Hepatocyte (in vitro differentiated cells): ENCODE results near the gene ZNF610. TPM values are rescaled to one million over a fixed set of nuclear protein-coding genes. Genes with fewer than 3 reads are reported as not detected.
A peak's percentile ranks its signal among the peaks of the same experiment; 100 is the strongest.

Experiments
- DNase-seq: peaks from one replicate; pipeline ENCODE4 v3.0.0-alpha.2; 2016; ENCODE audit warnings: low spot score
- H2AFZ ChIP-seq: fragments of 200-600 bp; sonication (generic); 2 replicates; pipeline ENCODE4 v1.6.0; 2016; ENCODE audit warnings: antibody characterized with exemption, mild to moderate bottlenecking
- H3K27ac ChIP-seq: fragments of 200-600 bp; sonication (generic); 2 replicates; pipeline ENCODE4 v1.5.1; 2016; ENCODE audit warnings: mild to moderate bottlenecking
- H3K27me3 ChIP-seq: fragments of 200-600 bp; sonication (generic); 2 replicates; pipeline ENCODE4 v1.6.1; 2016
- H3K36me3 ChIP-seq: fragments of 200-600 bp; sonication (generic); replicated peaks from 2 replicates; pipeline ENCODE4 v1.5.1; 2016; ENCODE audit warnings: low read depth; ENCODE audit not compliant: insufficient read depth
- H3K4me1 ChIP-seq: fragments of 200-600 bp; sonication (generic); 2 replicates; pipeline ENCODE4 v1.5.1; 2016; ENCODE audit warnings: mild to moderate bottlenecking, moderate library complexity; ENCODE audit not compliant: insufficient read depth
- H3K4me2 ChIP-seq: fragments of 200-600 bp; sonication (generic); 2 replicates; pipeline ENCODE4 v1.6.0; 2016
- H3K4me3 ChIP-seq: fragments of 200-600 bp; sonication (generic); 2 replicates; pipeline ENCODE4 v1.5.1; 2016; ENCODE audit warnings: mild to moderate bottlenecking
- H3K79me2 ChIP-seq: fragments of 200-600 bp; sonication (generic); 2 replicates; pipeline ENCODE4 v1.6.0; 2017; ENCODE audit warnings: mild to moderate bottlenecking
- H3K9me2 ChIP-seq: fragments of 200-600 bp; sonication (generic); replicated peaks from 2 replicates; pipeline ENCODE4 v1.6.0; 2017; ENCODE audit warnings: mild to moderate bottlenecking; ENCODE audit not compliant: insufficient read depth
- H3K9me3 ChIP-seq: fragments of 200-600 bp; sonication (generic); 2 replicates; pipeline ENCODE4 v1.5.1; 2016; ENCODE audit warnings: low read depth, mild to moderate bottlenecking
- H4K20me1 ChIP-seq: fragments of 200-600 bp; sonication (generic); 2 replicates; pipeline ENCODE4 v1.6.0; 2016; ENCODE audit warnings: mild to moderate bottlenecking; ENCODE audit not compliant: insufficient read depth, poor library complexity, severe bottlenecking
- EZH2 ChIP-seq: fragments of 200-600 bp; sonication (generic); IDR thresholded peaks from 2 replicates; pipeline ENCODE4 v1.6.1; 2016; ENCODE audit warnings: antibody characterized with exemption, mild to moderate bottlenecking, borderline replicate concordance
- EZH2phosphoT487 ChIP-seq: fragments of 200-600 bp; sonication (generic); IDR thresholded peaks from one replicate; pipeline ENCODE4 v1.6.1; 2018; ENCODE audit warnings: antibody characterized with exemption, mild to moderate bottlenecking, low read depth, moderate library complexity; ENCODE audit not compliant: unreplicated experiment, severe bottlenecking
- WGBS: methylation state at CpG from one replicate; pipeline ENCODE4 v1.1.6; 2016; ENCODE audit warnings: low lambda C conversion rate; ENCODE audit errors: missing lambda C conversion rate; 5-methylcytosine and 5-hydroxymethylcytosine counted together
- polyA plus RNA-seq: library from polyadenylated mRNA; unstranded; fragments of >200 nt; fragmentation: Nextera tagmentation; extraction: Ambion mirVana; gene quantifications from 2 replicates; pipeline ENCODE4 v1.2.1, GENCODE V29; 2016
- small RNA-seq: library from RNA; depleted of rRNA; stranded (forward); fragments of <200 nt; gene quantifications from one replicate; pipeline ENCODE3, GENCODE V24; 2014
- total RNA-seq: library from RNA; depleted of rRNA; stranded (reverse); fragments of >200 nt; gene quantifications from 2 replicates; pipeline ENCODE4 v1.2.3, GENCODE V29; 2014
- TF ChIP-seq, protein P1 (sequence below): fragments of 200-600 bp; sonication (generic); IDR thresholded peaks from 2 replicates; pipeline ENCODE4 v1.5.1; 2016; ENCODE audit warnings: antibody characterized with exemption, mild to moderate bottlenecking; ENCODE audit not compliant: poor library complexity

Gene ZNF610
- total and polyA plus RNA-seq, 2 experiments from 2014 or later, result 5.3 to 5.7 TPM

GRCh38 chr19:52398081-52398441 is 62.0 kb downstream of the ZNF610 start:
- H3K79me2 ChIP-seq, result peaks cover 19% of the 10 kb centered on the region
- H3K27me3 ChIP-seq, result no peaks in the 10 kb centered on the region
- TF ChIP-seq, protein P1, sequence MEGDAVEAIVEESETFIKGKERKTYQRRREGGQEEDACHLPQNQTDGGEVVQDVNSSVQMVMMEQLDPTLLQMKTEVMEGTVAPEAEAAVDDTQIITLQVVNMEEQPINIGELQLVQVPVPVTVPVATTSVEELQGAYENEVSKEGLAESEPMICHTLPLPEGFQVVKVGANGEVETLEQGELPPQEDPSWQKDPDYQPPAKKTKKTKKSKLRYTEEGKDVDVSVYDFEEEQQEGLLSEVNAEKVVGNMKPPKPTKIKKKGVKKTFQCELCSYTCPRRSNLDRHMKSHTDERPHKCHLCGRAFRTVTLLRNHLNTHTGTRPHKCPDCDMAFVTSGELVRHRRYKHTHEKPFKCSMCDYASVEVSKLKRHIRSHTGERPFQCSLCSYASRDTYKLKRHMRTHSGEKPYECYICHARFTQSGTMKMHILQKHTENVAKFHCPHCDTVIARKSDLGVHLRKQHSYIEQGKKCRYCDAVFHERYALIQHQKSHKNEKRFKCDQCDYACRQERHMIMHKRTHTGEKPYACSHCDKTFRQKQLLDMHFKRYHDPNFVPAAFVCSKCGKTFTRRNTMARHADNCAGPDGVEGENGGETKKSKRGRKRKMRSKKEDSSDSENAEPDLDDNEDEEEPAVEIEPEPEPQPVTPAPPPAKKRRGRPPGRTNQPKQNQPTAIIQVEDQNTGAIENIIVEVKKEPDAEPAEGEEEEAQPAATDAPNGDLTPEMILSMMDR, result no peak
- no peak for TF ChIP-seq EZH2phosphoT487
- TF ChIP-seq EZH2, result no peak
- no peaks in the 10 kb centered on the region for H4K20me1 ChIP-seq
- H3K4me2 ChIP-seq, result peak overlapping the region; percentile 80
- peak overlapping the region; percentile 75 for H2AFZ ChIP-seq
- WGBS, result 41% methylated on average over 14 of the region's 14 CpGs
- H3K9me2 ChIP-seq, result no peaks in the 10 kb centered on the region
- H3K4me3 ChIP-seq, result peak overlapping the region; percentile 70
- H3K36me3 ChIP-seq, result peaks cover 3% of the 10 kb centered on the region
- H3K4me1 ChIP-seq, result no peaks in the 10 kb centered on the region
- peak overlapping the region; percentile 93 for H3K27ac ChIP-seq
- H3K9me3 ChIP-seq, result peaks cover 4% of the 10 kb centered on the region
- peak; percentile 31 for DNase-seq

- Histone ChIP-seq H2AFZ (no peak overlapping the region), H3K36me3 (peaks cover 16% of the 10 kb centered on the region), H3K4me2 (no peak overlapping the region), H3K27me3 (no peaks in the 10 kb centered on the region), H3K9me3 (peaks cover 24% of the 10 kb centered on the region), H3K27ac (no peak overlapping the region), H3K79me2 (no peaks in the 10 kb centered on the region), H4K20me1 (no peaks in the 10 kb centered on the region), H3K9me2 (no peaks in the 10 kb centered on the region), H3K4me3 (no peak overlapping the region), H3K4me1 (no peaks in the 10 kb centered on the region)
- no peak for DNase-seq
- TF ChIP-seq, protein P1, result no peak
- TF ChIP-seq EZH2 (no peak), EZH2phosphoT487 (no peak)
- WGBS, result 97% methylated on average over 6 of the region's 6 CpGs
These were observed 74.2 kb downstream of the ZNF610 start for GRCh38 chr19:52410276-52410675.

GRCh38 chr19:52415711-52416110 is 79.7 kb downstream of the ZNF610 start:
- WGBS, result 95% methylated on average over 5 of the region's 5 CpGs
- TF ChIP-seq EZH2phosphoT487 (no peak), EZH2 (no peak)
- TF ChIP-seq, protein P1, result no peak
- no peaks in the 10 kb centered on the region for H3K79me2 ChIP-seq
- no peaks in the 10 kb centered on the region for H3K4me1 ChIP-seq
- DNase-seq, result no peak
- no peaks in the 10 kb centered on the region for H3K27me3 ChIP-seq
- no peak overlapping the region for H2AFZ ChIP-seq
- peaks cover 39% of the 10 kb centered on the region for H3K9me3 ChIP-seq
- peaks cover 2% of the 10 kb centered on the region for H3K36me3 ChIP-seq
- no peak overlapping the region for H3K4me2 ChIP-seq
- no peak overlapping the region for H3K4me3 ChIP-seq
- no peaks in the 10 kb centered on the region for H4K20me1 ChIP-seq
- no peaks in the 10 kb centered on the region for H3K9me2 ChIP-seq
- no peak overlapping the region for H3K27ac ChIP-seq

Small RNA genes lying within 50 kb of the gene (small RNA-seq; reads per million reads assigned to genes)
- gene AC010332.1, result not detected

Other genes with a start within 250 kb of the ZNF610 start
- gene ZNF841, start 240.5 kb upstream of the ZNF610 start, total RNA-seq, result 21.8 and 22.7 TPM in 2 replicates
- 4.1 and 5.2 TPM in 2 replicates for gene ZNF841, start 240.5 kb upstream of the ZNF610 start, polyA plus RNA-seq
- 9.1 and 10.7 TPM in 2 replicates for gene ZNF616, start 196.3 kb upstream of the ZNF610 start, total RNA-seq
- gene ZNF616, start 196.3 kb upstream of the ZNF610 start, polyA plus RNA-seq, result 4.6 and 7.8 TPM in 2 replicates
- 4.3 and 9.4 TPM in 2 replicates for gene ZNF836, start 164.6 kb upstream of the ZNF610 start, total RNA-seq
- 2.9 and 4.4 TPM in 2 replicates for gene ZNF836, start 164.6 kb upstream of the ZNF610 start, polyA plus RNA-seq
- gene PPP2R1A, start 146.2 kb upstream of the ZNF610 start, total RNA-seq, result 171 and 181 TPM in 2 replicates
- gene PPP2R1A, start 146.2 kb upstream of the ZNF610 start, polyA plus RNA-seq, result 283 and 304 TPM in 2 replicates
- 8.3 and 11.4 TPM in 2 replicates for gene ZNF766, start 66.7 kb upstream of the ZNF610 start, total RNA-seq
- gene ZNF766, start 66.7 kb upstream of the ZNF610 start, polyA plus RNA-seq, result 11.6 and 13.1 TPM in 2 replicates
- gene ZNF480, start 39.1 kb upstream of the ZNF610 start, total RNA-seq, result 8.7 and 10.5 TPM in 2 replicates
- gene ZNF480, start 39.1 kb upstream of the ZNF610 start, polyA plus RNA-seq, result 16.1 and 17.9 TPM in 2 replicates
- gene ZNF880, start 33.7 kb downstream of the ZNF610 start, total RNA-seq, result 24.9 and 30.7 TPM in 2 replicates
- gene ZNF880, start 33.7 kb downstream of the ZNF610 start, polyA plus RNA-seq, result 28.7 and 36.9 TPM in 2 replicates
- gene ZNF528, start 61.6 kb downstream of the ZNF610 start, total RNA-seq, result 17.9 and 22.2 TPM in 2 replicates
- gene ZNF528, start 61.6 kb downstream of the ZNF610 start, polyA plus RNA-seq, result 12.4 and 17.0 TPM in 2 replicates
- 0.57 TPM in 1 of 2 replicates, not detected in the other for gene ZNF534, start 92.9 kb downstream of the ZNF610 start, total RNA-seq
- gene ZNF534, start 92.9 kb downstream of the ZNF610 start, polyA plus RNA-seq, result not detected in 2 replicates
- gene ZNF578, start 117.3 kb downstream of the ZNF610 start, total RNA-seq, result 0.16 and 0.97 TPM in 2 replicates
- 0.12 and 0.16 TPM in 2 replicates for gene ZNF578, start 117.3 kb downstream of the ZNF610 start, polyA plus RNA-seq
- 15.7 and 25.7 TPM in 2 replicates for gene ZNF808, start 191.4 kb downstream of the ZNF610 start, total RNA-seq
- gene ZNF808, start 191.4 kb downstream of the ZNF610 start, polyA plus RNA-seq, result 2.2 and 2.7 TPM in 2 replicates
- 15.2 TPM in 2 replicates for gene ZNF701, start 234.0 kb downstream of the ZNF610 start, total RNA-seq
- gene ZNF701, start 234.0 kb downstream of the ZNF610 start, polyA plus RNA-seq, result 5.3 and 9.3 TPM in 2 replicates